Thyroid gland (tissue), 4 donors: ENCODE data around the gene DPP10.

Experiments used
- POLR2A ChIP-seq, 2 donors: fragments of 450-650 bp; IDR thresholded peaks; one replicate each; pipeline ENCODE4 v1.6.1; 2017; ENCODE audit warnings: antibody characterized with exemption in 2 of 2, mild to moderate bottlenecking in 2 of 2, moderate library complexity in 1 of 2
- TF ChIP-seq, protein P1 (sequence below), 6 experiments: fragments of 200-600 bp in 3 of 6; fragments of 450-650 bp in 3 of 6; sonication (generic) in 3 of 6; IDR thresholded peaks; one replicate each; pipeline ENCODE4 v1.5.1; 2016 to 2019; ENCODE audit warnings: antibody characterized with exemption in 6 of 6, mild to moderate bottlenecking in 2 of 6, inconsistent platforms in 1 of 6, moderate library complexity in 1 of 6

DNA sequence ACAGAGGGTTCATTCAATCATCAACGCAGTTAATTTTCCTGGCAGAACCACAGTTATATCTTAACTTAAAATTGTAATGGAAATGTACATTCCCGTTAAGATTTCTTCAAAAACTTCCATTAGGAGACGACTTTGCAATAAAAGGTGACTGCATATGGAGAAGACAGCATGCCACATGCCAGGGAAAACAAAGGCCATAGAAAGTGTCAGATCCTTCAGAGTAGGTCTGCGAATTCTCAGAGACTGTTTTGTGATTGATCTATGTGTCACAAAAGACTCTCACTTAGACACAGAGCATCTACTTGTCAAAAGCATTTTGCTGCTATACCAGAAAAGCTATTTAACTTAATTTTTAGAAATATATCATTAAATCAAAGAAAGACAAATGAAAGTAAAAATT lies 274.6 kb downstream of the DPP10 start:
- TF ChIP-seq, protein P1, sequence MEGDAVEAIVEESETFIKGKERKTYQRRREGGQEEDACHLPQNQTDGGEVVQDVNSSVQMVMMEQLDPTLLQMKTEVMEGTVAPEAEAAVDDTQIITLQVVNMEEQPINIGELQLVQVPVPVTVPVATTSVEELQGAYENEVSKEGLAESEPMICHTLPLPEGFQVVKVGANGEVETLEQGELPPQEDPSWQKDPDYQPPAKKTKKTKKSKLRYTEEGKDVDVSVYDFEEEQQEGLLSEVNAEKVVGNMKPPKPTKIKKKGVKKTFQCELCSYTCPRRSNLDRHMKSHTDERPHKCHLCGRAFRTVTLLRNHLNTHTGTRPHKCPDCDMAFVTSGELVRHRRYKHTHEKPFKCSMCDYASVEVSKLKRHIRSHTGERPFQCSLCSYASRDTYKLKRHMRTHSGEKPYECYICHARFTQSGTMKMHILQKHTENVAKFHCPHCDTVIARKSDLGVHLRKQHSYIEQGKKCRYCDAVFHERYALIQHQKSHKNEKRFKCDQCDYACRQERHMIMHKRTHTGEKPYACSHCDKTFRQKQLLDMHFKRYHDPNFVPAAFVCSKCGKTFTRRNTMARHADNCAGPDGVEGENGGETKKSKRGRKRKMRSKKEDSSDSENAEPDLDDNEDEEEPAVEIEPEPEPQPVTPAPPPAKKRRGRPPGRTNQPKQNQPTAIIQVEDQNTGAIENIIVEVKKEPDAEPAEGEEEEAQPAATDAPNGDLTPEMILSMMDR (IDR thresholded peaks at IDR 0.05), result no peak
- TF ChIP-seq POLR2A (IDR thresholded peaks at IDR 0.05), result no peak
